Ishikawa (cell line): Measurements from ENCODE around the gene MED17.
A peak's percentile ranks its signal among the peaks of the same experiment; 100 is the strongest.

Experiments
- CEBPB ChIP-seq: IDR thresholded peaks from 2 replicates; pipeline ENCODE4 v1.6.1; 2012
- CREB1 ChIP-seq: IDR thresholded peaks from 2 replicates; pipeline ENCODE4 v1.6.1; 2012; ENCODE audit warnings: low read depth
- EGR1 ChIP-seq: IDR thresholded peaks from 2 replicates; pipeline ENCODE4 v1.6.1; 2012
- EP300 ChIP-seq: IDR thresholded peaks from 2 replicates; pipeline ENCODE4 v1.6.1; 2012; ENCODE audit warnings: borderline replicate concordance
- FOXM1 ChIP-seq: IDR thresholded peaks from 2 replicates; pipeline ENCODE4 v1.6.1; 2012; ENCODE audit warnings: low read depth, borderline replicate concordance
- MAX ChIP-seq: IDR thresholded peaks from 2 replicates; pipeline ENCODE4 v1.6.1; 2012
- NFIC ChIP-seq: IDR thresholded peaks from 2 replicates; pipeline ENCODE4 v1.6.1; 2012
- RAD21 ChIP-seq: IDR thresholded peaks from 2 replicates; pipeline ENCODE4 v1.6.1; 2012; ENCODE audit warnings: low read depth
- TAF1 ChIP-seq: IDR thresholded peaks from 2 replicates; pipeline ENCODE4 v1.6.1; 2012; ENCODE audit warnings: low read depth, mild to moderate bottlenecking
- TCF12 ChIP-seq: IDR thresholded peaks from 2 replicates; pipeline ENCODE4 v1.6.1; 2012; ENCODE audit warnings: low read depth
- TEAD4 ChIP-seq: IDR thresholded peaks from 2 replicates; pipeline ENCODE4 v1.6.1; 2012
- USF1 ChIP-seq: IDR thresholded peaks from 2 replicates; pipeline ENCODE4 v1.6.1; 2012
- YY1 ChIP-seq: IDR thresholded peaks from 2 replicates; pipeline ENCODE4 v1.6.1; 2012; ENCODE audit warnings: low read depth
- ZBTB7A ChIP-seq: IDR thresholded peaks from 2 replicates; pipeline ENCODE4 v1.6.1; 2012; ENCODE audit warnings: low read depth
- TF ChIP-seq, protein P1 (sequence below): IDR thresholded peaks from 2 replicates; pipeline ENCODE4 v1.6.1; 2012; ENCODE audit warnings: low read depth, mild to moderate bottlenecking

MED17 gene

GRCh38 chr11:93737904-93738612, 46.0 kb upstream of the MED17 start:
- no peak for TF ChIP-seq CEBPB
- no peak for TF ChIP-seq CREB1
- TF ChIP-seq, protein P1, sequence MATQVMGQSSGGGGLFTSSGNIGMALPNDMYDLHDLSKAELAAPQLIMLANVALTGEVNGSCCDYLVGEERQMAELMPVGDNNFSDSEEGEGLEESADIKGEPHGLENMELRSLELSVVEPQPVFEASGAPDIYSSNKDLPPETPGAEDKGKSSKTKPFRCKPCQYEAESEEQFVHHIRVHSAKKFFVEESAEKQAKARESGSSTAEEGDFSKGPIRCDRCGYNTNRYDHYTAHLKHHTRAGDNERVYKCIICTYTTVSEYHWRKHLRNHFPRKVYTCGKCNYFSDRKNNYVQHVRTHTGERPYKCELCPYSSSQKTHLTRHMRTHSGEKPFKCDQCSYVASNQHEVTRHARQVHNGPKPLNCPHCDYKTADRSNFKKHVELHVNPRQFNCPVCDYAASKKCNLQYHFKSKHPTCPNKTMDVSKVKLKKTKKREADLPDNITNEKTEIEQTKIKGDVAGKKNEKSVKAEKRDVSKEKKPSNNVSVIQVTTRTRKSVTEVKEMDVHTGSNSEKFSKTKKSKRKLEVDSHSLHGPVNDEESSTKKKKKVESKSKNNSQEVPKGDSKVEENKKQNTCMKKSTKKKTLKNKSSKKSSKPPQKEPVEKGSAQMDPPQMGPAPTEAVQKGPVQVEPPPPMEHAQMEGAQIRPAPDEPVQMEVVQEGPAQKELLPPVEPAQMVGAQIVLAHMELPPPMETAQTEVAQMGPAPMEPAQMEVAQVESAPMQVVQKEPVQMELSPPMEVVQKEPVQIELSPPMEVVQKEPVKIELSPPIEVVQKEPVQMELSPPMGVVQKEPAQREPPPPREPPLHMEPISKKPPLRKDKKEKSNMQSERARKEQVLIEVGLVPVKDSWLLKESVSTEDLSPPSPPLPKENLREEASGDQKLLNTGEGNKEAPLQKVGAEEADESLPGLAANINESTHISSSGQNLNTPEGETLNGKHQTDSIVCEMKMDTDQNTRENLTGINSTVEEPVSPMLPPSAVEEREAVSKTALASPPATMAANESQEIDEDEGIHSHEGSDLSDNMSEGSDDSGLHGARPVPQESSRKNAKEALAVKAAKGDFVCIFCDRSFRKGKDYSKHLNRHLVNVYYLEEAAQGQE = no peak

- TF ChIP-seq USF1 = no peak
- no peak for TF ChIP-seq EP300
- TF ChIP-seq NFIC = no peak
- TF ChIP-seq RAD21 = no peak
These were observed 45.4 kb upstream of the MED17 start for GRCh38 chr11:93738647-93739081.

DNA sequence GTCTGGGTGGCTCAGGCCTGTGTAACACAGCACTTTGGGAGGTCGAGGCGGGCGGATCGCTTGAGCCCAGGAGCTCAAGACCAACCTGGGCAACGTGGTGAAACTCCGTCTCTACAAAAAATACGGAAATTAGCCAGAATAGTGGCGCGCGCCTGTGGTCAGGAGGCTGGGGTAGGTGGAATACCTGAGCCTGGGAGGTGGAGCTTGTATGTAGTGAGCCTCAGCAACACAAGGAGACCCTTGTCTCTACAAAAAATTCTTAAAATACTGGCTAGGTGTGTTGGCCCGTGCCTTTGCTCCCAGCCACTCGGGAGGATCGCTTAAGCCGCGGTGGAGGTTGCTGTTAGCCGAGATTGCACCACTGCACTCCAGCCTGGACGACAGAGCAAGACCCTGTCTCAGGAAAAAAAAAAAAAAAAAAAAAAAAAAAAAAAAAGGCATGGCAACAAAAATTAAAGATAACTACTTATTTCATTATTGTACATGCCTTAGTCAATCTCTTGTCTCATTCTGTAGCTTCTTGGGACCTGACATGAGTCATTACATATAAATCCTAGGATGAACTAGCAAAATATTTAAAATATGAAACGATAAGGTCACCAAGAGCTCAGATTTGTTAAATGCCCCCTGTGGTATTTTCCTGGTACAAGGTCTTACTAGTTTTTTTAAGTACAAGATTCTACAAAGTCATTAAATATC, 43.9 kb upstream of the MED17 start:
- TF ChIP-seq, protein P1 = no peak
- no peak for TF ChIP-seq NFIC
- TF ChIP-seq ZBTB7A = no peak
- TF ChIP-seq CREB1 = no peak
- TF ChIP-seq FOXM1 = no peak
- no peak for TF ChIP-seq MAX
- TF ChIP-seq TEAD4 = no peak
- TF ChIP-seq YY1 = no peak
- no peak for TF ChIP-seq USF1
- no peak for TF ChIP-seq CEBPB
- no peak for TF ChIP-seq EP300
- TF ChIP-seq TCF12 = no peak
- no peak for TF ChIP-seq RAD21
- no peak for TF ChIP-seq TAF1
- TF ChIP-seq EGR1 = no peak

GRCh38 chr11:93740730-93741093, 43.4 kb upstream of the MED17 start:
- peak; percentile 80 for TF ChIP-seq USF1
- no peak for TF ChIP-seq TEAD4
- TF ChIP-seq MAX = peak; percentile 92
- TF ChIP-seq YY1 = no peak

- TF ChIP-seq USF1 = no peak
- TF ChIP-seq TAF1 = peak; percentile 86
- TF ChIP-seq YY1 = peak; percentile 90
- TF ChIP-seq FOXM1 = no peak
- TF ChIP-seq TCF12 = peak; percentile 23; the same call in 1 of the 2 replicates
- TF ChIP-seq EGR1 = peak; percentile 44; the same call in 1 of the 2 replicates
- peak; percentile 79; the same call in 1 of the 2 replicates for TF ChIP-seq MAX
- TF ChIP-seq EP300 = no peak
- no peak for TF ChIP-seq CREB1
- no peak for TF ChIP-seq TEAD4
These were observed 42.8 kb upstream of the MED17 start, which contains the start of the genes C11orf54 and TAF1D for GRCh38 chr11:93741094-93741881. C11orf54 (plus strand) TSS chr11:93741672; CDS start chr11:93747394, 5,722 bp downstream. TAF1D (minus strand) TSS chr11:93741495; CDS start chr11:93739304, 2,191 bp downstream.
